ENCODE results near the gene MYH6. TPM values are rescaled to one million over a fixed set of nuclear protein-coding genes. Genes with fewer than 3 reads are reported as not detected.

MYH6 gene
- total RNA-seq, 2 experiments from 2014 or later, result not detected

GRCh38 chr14:23385642-23386265 is 22.3 kb downstream of the MYH6 start:
- Mint-ChIP-seq H3K27ac (no peak overlapping the region), H3K36me3 (ENCODE audit: low read depth) (no peaks in the 10 kb centered on the region), H3K4me3 (no peak overlapping the region), H3K4me1 (ENCODE audit: low read depth) (no peaks in the 10 kb centered on the region), H3K27me3 (ENCODE audit: low read depth) (peaks cover 2% of the 10 kb centered on the region), H3K9me3 (ENCODE audit: insufficient read depth) (no peaks in the 10 kb centered on the region)
- DNase-seq, result no peak
- POLR2A ChIA-PET, result no interaction called here
- no peak for ATAC-seq
- CTCF ChIA-PET, result interaction anchor here (0.9 to 1.2 kb wide), 2 partner anchors 64 to 265 kb away, joined by 3 to 4 read pairs; partner anchors contain the start of gene PABPN1

- POLR2A ChIA-PET, result no interaction called here
- DNase-seq (no peak), ATAC-seq (no peak)
- H3K36me3 Mint-ChIP-seq (ENCODE audit: low read depth), result no peaks in the 10 kb centered on the region
- CTCF ChIA-PET, result interaction anchor here (0.9 to 1.2 kb wide), 2 partner anchors 64 to 265 kb away, joined by 3 to 4 read pairs; partner anchors contain the start of gene PABPN1
- H3K4me3 Mint-ChIP-seq, result no peak overlapping the region
- no peaks in the 10 kb centered on the region for H3K4me1 Mint-ChIP-seq (ENCODE audit: low read depth)
- peaks cover 2% of the 10 kb centered on the region for H3K27me3 Mint-ChIP-seq (ENCODE audit: low read depth)
- H3K9me3 Mint-ChIP-seq (ENCODE audit: insufficient read depth), result no peaks in the 10 kb centered on the region
- H3K27ac Mint-ChIP-seq, result no peak overlapping the region
Measured at GRCh38 chr14:23385244-23385641, 22.8 kb downstream of the MYH6 start.

GRCh38 chr14:23384364-23385080 is 23.6 kb downstream of the MYH6 start:
- POLR2A ChIA-PET, result no interaction called here
- Mint-ChIP-seq H3K36me3 (ENCODE audit: low read depth) (no peaks in the 10 kb centered on the region), H3K4me3 (no peak overlapping the region), H3K27ac (no peak overlapping the region), H3K4me1 (ENCODE audit: low read depth) (no peaks in the 10 kb centered on the region), H3K9me3 (ENCODE audit: insufficient read depth) (no peaks in the 10 kb centered on the region), H3K27me3 (ENCODE audit: low read depth) (peaks cover 2% of the 10 kb centered on the region)
- DNase-seq (no peak), ATAC-seq (no peak)
- CTCF ChIA-PET, result interaction anchor here (1.2 to 7.5 kb wide), 2 partner anchors 57 to 264 kb away, joined by 4 to 87 read pairs; no protein-coding TSS in a partner anchor

- POLR2A ChIA-PET, result no interaction called here
- CTCF ChIA-PET, result interaction anchor here (0.8 to 7.5 kb wide), 5 partner anchors 30 to 121 kb away, joined by 3 to 87 read pairs (median 3); partner anchors contain the start of gene SLC22A17
- ATAC-seq, result no peak
- H3K4me3 Mint-ChIP-seq, result no peak overlapping the region
- H3K36me3 Mint-ChIP-seq (ENCODE audit: low read depth), result no peaks in the 10 kb centered on the region
- H3K4me1 Mint-ChIP-seq (ENCODE audit: low read depth), result no peaks in the 10 kb centered on the region
- H3K27ac Mint-ChIP-seq, result no peak overlapping the region
- H3K9me3 Mint-ChIP-seq (ENCODE audit: insufficient read depth), result no peaks in the 10 kb centered on the region
- peaks cover 6% of the 10 kb centered on the region for H3K27me3 Mint-ChIP-seq (ENCODE audit: low read depth)
- no peak for DNase-seq
Measured at GRCh38 chr14:23382731-23383440, 25.2 kb downstream of the MYH6 start.

GRCh38 chr14:23382276-23382675 is 25.8 kb downstream of the MYH6 start:
- ChIA-PET POLR2A (no interaction called here), CTCF (interaction anchor here (0.8 to 7.5 kb wide), 5 partner anchors 29 to 120 kb away, joined by 3 to 87 read pairs (median 3); partner anchors contain the start of gene SLC22A17)
- Mint-ChIP-seq H3K36me3 (ENCODE audit: low read depth) (no peaks in the 10 kb centered on the region), H3K27ac (no peak overlapping the region), H3K4me1 (ENCODE audit: low read depth) (peaks cover 1% of the 10 kb centered on the region), H3K4me3 (no peak overlapping the region), H3K27me3 (ENCODE audit: low read depth) (peaks cover 6% of the 10 kb centered on the region), H3K9me3 (ENCODE audit: insufficient read depth) (no peaks in the 10 kb centered on the region)
- ATAC-seq (no peak), DNase-seq (no peak)

GRCh38 chr14:23381871-23382270 is 26.2 kb downstream of the MYH6 start:
- ATAC-seq, result no peak
- ChIA-PET POLR2A (no interaction called here), CTCF (interaction anchor here (0.8 to 7.5 kb wide), 4 partner anchors 29 to 120 kb away, joined by 3 to 87 read pairs (median 4); partner anchors contain the start of gene SLC22A17)
- peaks cover 6% of the 10 kb centered on the region for H3K27me3 Mint-ChIP-seq (ENCODE audit: low read depth)
- H3K4me1 Mint-ChIP-seq (ENCODE audit: low read depth), result peaks cover 2% of the 10 kb centered on the region
- H3K27ac Mint-ChIP-seq, result no peak overlapping the region
- H3K9me3 Mint-ChIP-seq (ENCODE audit: insufficient read depth), result no peaks in the 10 kb centered on the region
- DNase-seq, result no peak
- H3K4me3 Mint-ChIP-seq, result no peak overlapping the region
- no peaks in the 10 kb centered on the region for H3K36me3 Mint-ChIP-seq (ENCODE audit: low read depth)

GRCh38 chr14:23380976-23381375 is 27.1 kb downstream of the MYH6 start:
- Mint-ChIP-seq H3K27ac (no peak overlapping the region), H3K4me1 (ENCODE audit: low read depth) (peaks cover 2% of the 10 kb centered on the region), H3K36me3 (ENCODE audit: low read depth) (no peaks in the 10 kb centered on the region)

GRCh38 chr14:23380197-23380914 is 27.7 kb downstream of the MYH6 start:
- DNase-seq (no peak), ATAC-seq (peak; percentile 21)
- peaks cover 2% of the 10 kb centered on the region for H3K4me1 Mint-ChIP-seq (ENCODE audit: low read depth)
- no peak overlapping the region for H3K27ac Mint-ChIP-seq
- no peaks in the 10 kb centered on the region for H3K36me3 Mint-ChIP-seq (ENCODE audit: low read depth)
- no peak overlapping the region for H3K4me3 Mint-ChIP-seq
- ChIA-PET CTCF (interaction anchor here (0.7 to 7.5 kb wide), 41 partner anchors 9 to 614 kb away, joined by 3 to 87 read pairs (median 5); partner anchors contain the start of genes OXA1L, PABPN1 and SLC22A17), POLR2A (interaction anchor here (1.0 kb wide), 1 partner anchor 54 kb away, joined by 5 read pairs; no protein-coding TSS in a partner anchor)
- peaks cover 6% of the 10 kb centered on the region for H3K27me3 Mint-ChIP-seq (ENCODE audit: low read depth)
- H3K9me3 Mint-ChIP-seq (ENCODE audit: insufficient read depth), result no peaks in the 10 kb centered on the region

More at GRCh38 chr14:23380976-23381375, 27.1 kb downstream of the MYH6 start:
- DNase-seq (no peak), ATAC-seq (no peak)
- Mint-ChIP-seq H3K27me3 (ENCODE audit: low read depth) (peaks cover 6% of the 10 kb centered on the region), H3K4me3 (no peak overlapping the region), H3K9me3 (ENCODE audit: insufficient read depth) (no peaks in the 10 kb centered on the region)
- CTCF ChIA-PET, result interaction anchor here (1.0 to 7.5 kb wide), 17 partner anchors 9 to 261 kb away, joined by 3 to 87 read pairs (median 7); no protein-coding TSS in a partner anchor
- POLR2A ChIA-PET, result no interaction called here

GRCh38 chr14:23379366-23380196 is 28.5 kb downstream of the MYH6 start:
- H3K4me1 Mint-ChIP-seq (ENCODE audit: low read depth), result peaks cover 2% of the 10 kb centered on the region
- peaks cover 6% of the 10 kb centered on the region for H3K27me3 Mint-ChIP-seq (ENCODE audit: low read depth)
- H3K27ac Mint-ChIP-seq, result no peak overlapping the region
- CTCF ChIA-PET, result interaction anchor here (0.7 to 7.5 kb wide), 43 partner anchors 8 to 613 kb away, joined by 3 to 87 read pairs (median 5); partner anchors contain the start of genes OXA1L, PABPN1 and SLC22A17
- POLR2A ChIA-PET, result interaction anchor here (1.0 kb wide), 1 partner anchor 53 kb away, joined by 5 read pairs; no protein-coding TSS in a partner anchor
- H3K36me3 Mint-ChIP-seq (ENCODE audit: low read depth), result no peaks in the 10 kb centered on the region
- no peak overlapping the region for H3K4me3 Mint-ChIP-seq
- H3K9me3 Mint-ChIP-seq (ENCODE audit: insufficient read depth), result no peaks in the 10 kb centered on the region
- ATAC-seq (peak; percentile 93), DNase-seq (peak; percentile 72)

- H3K9me3 Mint-ChIP-seq (ENCODE audit: insufficient read depth), result no peaks in the 10 kb centered on the region
- ATAC-seq, result no peak
- DNase-seq, result no peak
- peaks cover 2% of the 10 kb centered on the region for H3K4me1 Mint-ChIP-seq (ENCODE audit: low read depth)
- no peak overlapping the region for H3K4me3 Mint-ChIP-seq
- H3K27me3 Mint-ChIP-seq (ENCODE audit: low read depth), result peaks cover 8% of the 10 kb centered on the region
- H3K27ac Mint-ChIP-seq, result no peak overlapping the region
- no peaks in the 10 kb centered on the region for H3K36me3 Mint-ChIP-seq (ENCODE audit: low read depth)
- ChIA-PET CTCF (interaction anchor here (1.0 to 7.5 kb wide), 6 partner anchors 40 to 257 kb away, joined by 3 to 87 read pairs (median 4); partner anchors contain the start of gene PABPN1), POLR2A (no interaction called here)
Measured at GRCh38 chr14:23378612-23379220, 29.4 kb downstream of the MYH6 start.
